Measurements from ENCODE around the gene EPS8L3. TPM values are rescaled to one million over a fixed set of nuclear protein-coding genes. Genes with fewer than 3 reads are reported as not detected.
"Not testable (repeated sequence)": the region's sequence is repeated elsewhere in the genome, so short reads cannot be mapped to it uniquely, and the experiment has no call there.

EPS8L3 gene
- polyA plus RNA-seq, 1 of the 3 experiments (the other 2 are of a cell fraction), result not detected

- no peaks in the 10 kb centered on the region for H3K36me3 ChIP-seq (replicated peaks in 1 of 2; ENCODE audit: control insufficient read depth in 1 of 2, insufficient read depth in 2 of 2, low read length in 1 of 2)
- ChIA-PET POLR2A (no interaction called here), CTCF (interaction anchor here (0.8 to 1.3 kb wide), 2 partner anchors 23 kb away, joined by 3 to 4 read pairs; no protein-coding TSS in a partner anchor)
- H3K9me2 ChIP-seq, result no peaks in the 10 kb centered on the region
- no peak overlapping the region for H3K4me2 ChIP-seq
- no peaks in the 10 kb centered on the region for H3K79me2 ChIP-seq (ENCODE audit: insufficient read depth)
- WGBS (ENCODE audit: low lambda C conversion rate), result 22% methylated on average over 1 of the region's 1 CpG
- no peaks in the 10 kb centered on the region for H4K20me1 ChIP-seq (ENCODE audit: insufficient read depth)
- peak; percentile 56 for DNase-seq
- H3K27me3 ChIP-seq (ENCODE audit: insufficient read depth), result no peaks in the 10 kb centered on the region
- H3K4me3 ChIP-seq (ENCODE audit: low read depth in 2 of 2, low read length in 1 of 2), result no peak overlapping the region
- H2AFZ ChIP-seq (ENCODE audit: low read depth), result no peak overlapping the region
- H3F3A ChIP-seq (replicated peaks; ENCODE audit: insufficient read depth), result peaks cover 1% of the 10 kb centered on the region
- no peaks in the 10 kb centered on the region for H3K9me3 ChIP-seq
- peaks cover 19 to 27% of the 10 kb centered on the region in 2 experiments; a peak in 3 of 4 replicates for H3K4me1 ChIP-seq (ENCODE audit: control insufficient read depth in 1 of 2, insufficient read depth in 2 of 2, low read depth in 1 of 2, low read length in 1 of 2)
- H3K27ac ChIP-seq (ENCODE audit: low read depth in 2 of 2, low read length in 1 of 2), result peak overlapping the region in 1 of 2 experiments; percentile 50; a peak in 2 of 4 replicates
- no peak overlapping the region for H3K9ac ChIP-seq
- TF ChIP-seq EP300 (IDR thresholded peaks at IDR 0.05; ENCODE audit: borderline replicate concordance in 1 of 2, low read depth in 1 of 2, low read length in 1 of 2), result peak in 1 of 2 experiments; percentile 59; a peak in 1 of 4 replicates
- TF ChIP-seq IRF3 (IDR thresholded peaks at IDR 0.05; ENCODE audit: low read depth, low read length), result no peak
- peak; percentile 44; the same call in 1 of the 2 replicates for TF ChIP-seq RCOR1 (IDR thresholded peaks at IDR 0.05; ENCODE audit: low read length)
- TF ChIP-seq FOXJ3 (CRISPR knock-in tag; IDR thresholded peaks at IDR 0.05), result peak; percentile 50; the same call in 1 of the 2 replicates
- TF ChIP-seq GATA2 (CRISPR knock-in tag; IDR thresholded peaks at IDR 0.05), result peak; percentile 50
- TF ChIP-seq TCF12 (IDR thresholded peaks at IDR 0.05), result peak; percentile 74
- no peak for TF ChIP-seq MEF2A (IDR thresholded peaks at IDR 0.05; ENCODE audit: borderline replicate concordance, low read depth)
- peak; percentile 33 for TF ChIP-seq CHD2 (IDR thresholded peaks at IDR 0.05; ENCODE audit: low read length, partially characterized antibody)
Observed at GRCh38 chr1:109799445-109799844, 35.7 kb upstream of the EPS8L3 start.

- H4K20me1 ChIP-seq (ENCODE audit: insufficient read depth); H3K4me3 ChIP-seq (ENCODE audit: low read depth in 2 of 2, low read length in 1 of 2); DNase-seq; H3K9ac ChIP-seq; H3K9me3 ChIP-seq; H3K36me3 ChIP-seq (replicated peaks in 1 of 2; ENCODE audit: control insufficient read depth in 1 of 2, insufficient read depth in 2 of 2, low read length in 1 of 2); H3K27me3 ChIP-seq (ENCODE audit: insufficient read depth); H3K79me2 ChIP-seq (ENCODE audit: insufficient read depth); H2AFZ ChIP-seq (ENCODE audit: low read depth); POLR2A ChIA-PET; H3K9me2 ChIP-seq: not testable (repeated sequence)
- peak overlapping the region; percentile 42; the same call in 1 of the 2 replicates for H3K4me2 ChIP-seq
- peaks cover 30 to 33% of the 10 kb centered on the region in 2 experiments for H3K4me1 ChIP-seq (ENCODE audit: control insufficient read depth in 1 of 2, insufficient read depth in 2 of 2, low read depth in 1 of 2, low read length in 1 of 2)
- 95% methylated on average over 5 of the region's 5 CpGs for WGBS (ENCODE audit: low lambda C conversion rate)
- peaks cover 11% of the 10 kb centered on the region for H3F3A ChIP-seq (replicated peaks; ENCODE audit: insufficient read depth)
- peak overlapping the region in 1 of 2 experiments; percentile 44; a peak in 1 of 4 replicates for H3K27ac ChIP-seq (ENCODE audit: low read depth in 2 of 2, low read length in 1 of 2)
- CTCF ChIA-PET, result interaction anchor here (1.1 to 2.4 kb wide), 3 partner anchors 20 to 187 kb away, joined by 3 to 17 read pairs (median 6); partner anchors contain the start of gene AHCYL1
Observed at GRCh38 chr1:109797303-109797595, 33.5 kb upstream of the EPS8L3 start.

DNA sequence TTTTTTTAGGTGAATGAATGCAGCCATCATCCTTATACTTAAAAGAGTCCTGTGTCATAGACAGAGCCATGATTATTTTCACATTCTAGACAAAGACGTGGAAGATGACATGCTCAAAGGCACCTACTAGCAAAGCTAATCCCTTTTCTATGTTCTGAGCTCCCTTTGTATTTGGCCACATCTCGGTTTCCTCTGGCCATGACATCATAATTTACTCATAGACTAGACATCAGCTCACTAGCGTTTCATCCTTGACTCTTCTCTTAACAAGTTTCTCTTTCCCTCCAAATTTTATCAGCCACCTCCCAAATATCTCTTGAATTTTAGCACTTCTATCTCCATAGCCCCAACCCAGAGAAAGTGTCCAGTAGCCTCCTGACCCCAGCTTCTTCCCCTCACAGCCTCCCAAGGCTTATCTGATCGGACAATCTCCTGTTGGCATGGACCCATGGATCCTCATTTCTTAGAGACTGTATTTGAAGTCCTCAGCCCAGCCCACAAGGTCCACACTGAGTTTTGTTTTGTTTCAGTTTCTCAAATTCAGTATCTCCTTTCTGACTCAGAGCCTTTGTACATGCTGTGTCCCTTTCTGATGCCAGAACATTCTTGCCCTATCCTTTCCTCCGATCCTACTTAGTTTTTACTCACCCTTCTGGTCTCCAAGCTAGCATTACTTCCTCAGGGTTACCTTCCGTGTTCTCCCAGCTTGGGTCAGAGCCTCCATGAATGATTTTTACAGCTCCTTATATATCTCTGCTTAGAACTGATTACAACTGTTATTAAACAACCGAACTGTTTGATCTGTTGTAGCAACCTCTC lies 33.0 kb upstream of the EPS8L3 start:
- no peaks in the 10 kb centered on the region for H3K9me2 ChIP-seq
- H3K4me2 ChIP-seq, result peak overlapping the region; percentile 42; the same call in 1 of the 2 replicates
- DNase-seq, result no peak
- H3F3A ChIP-seq (replicated peaks; ENCODE audit: insufficient read depth), result peaks cover 11% of the 10 kb centered on the region
- ChIA-PET POLR2A (no interaction called here), CTCF (interaction anchor here (1.4 to 2.4 kb wide), 3 partner anchors 9 to 188 kb away, joined by 4 to 17 read pairs (median 6); partner anchors contain the start of gene AHCYL1)
- WGBS (ENCODE audit: low lambda C conversion rate), result 77% methylated on average over 7 of the region's 7 CpGs
- H3K4me3 ChIP-seq (ENCODE audit: low read depth in 2 of 2, low read length in 1 of 2), result no peak overlapping the region
- peak overlapping the region in 1 of 2 experiments; percentile 44; a peak in 2 of 4 replicates for H3K27ac ChIP-seq (ENCODE audit: low read depth in 2 of 2, low read length in 1 of 2)
- no peaks in the 10 kb centered on the region for H3K27me3 ChIP-seq (ENCODE audit: insufficient read depth)
- no peak for TF ChIP-seq MEF2A (IDR thresholded peaks at IDR 0.05; ENCODE audit: borderline replicate concordance, low read depth)
- peak; percentile 32; the same call in 1 of the 2 replicates for TF ChIP-seq NFIC (IDR thresholded peaks at IDR 0.05; ENCODE audit: borderline replicate concordance)
- no peaks in the 10 kb centered on the region for H3K79me2 ChIP-seq (ENCODE audit: insufficient read depth)
- peaks cover 36 to 38% of the 10 kb centered on the region in 2 experiments for H3K4me1 ChIP-seq (ENCODE audit: control insufficient read depth in 1 of 2, insufficient read depth in 2 of 2, low read depth in 1 of 2, low read length in 1 of 2)
- peak overlapping the region; percentile 57; the same call in 1 of the 2 replicates for H2AFZ ChIP-seq (ENCODE audit: low read depth)
- H3K9ac ChIP-seq, result no peak overlapping the region
- H4K20me1 ChIP-seq (ENCODE audit: insufficient read depth), result no peaks in the 10 kb centered on the region
- no peaks in the 10 kb centered on the region for H3K36me3 ChIP-seq (replicated peaks in 1 of 2; ENCODE audit: control insufficient read depth in 1 of 2, insufficient read depth in 2 of 2, low read length in 1 of 2)
- H3K9me3 ChIP-seq, result no peaks in the 10 kb centered on the region
